ENCODE measurements around the gene ANKS1B.

ANKS1B gene

DNA sequence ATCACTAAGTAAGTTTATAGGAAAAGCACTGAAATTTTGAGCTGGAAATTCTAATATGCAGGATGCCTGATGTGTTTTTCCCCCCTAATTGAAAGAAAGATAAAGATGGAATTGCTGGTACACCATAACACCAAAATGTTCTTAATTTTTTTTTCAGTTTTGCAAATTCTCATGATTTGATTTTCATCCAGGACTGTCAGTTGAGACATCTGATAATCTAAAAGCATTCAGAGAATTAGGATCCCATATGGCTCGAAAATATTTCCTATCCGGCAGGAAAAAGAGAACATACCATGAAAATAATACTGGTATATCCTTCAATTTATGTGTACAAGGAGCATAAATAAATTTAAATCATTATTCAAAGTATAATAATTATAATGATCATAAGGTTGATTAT is 887.6 kb downstream of the ANKS1B start:
- no peak for DNase-seq

GRCh38 chr12:99093166-99093565 is 891.6 kb downstream of the ANKS1B start:
- no peak for DNase-seq

DNA sequence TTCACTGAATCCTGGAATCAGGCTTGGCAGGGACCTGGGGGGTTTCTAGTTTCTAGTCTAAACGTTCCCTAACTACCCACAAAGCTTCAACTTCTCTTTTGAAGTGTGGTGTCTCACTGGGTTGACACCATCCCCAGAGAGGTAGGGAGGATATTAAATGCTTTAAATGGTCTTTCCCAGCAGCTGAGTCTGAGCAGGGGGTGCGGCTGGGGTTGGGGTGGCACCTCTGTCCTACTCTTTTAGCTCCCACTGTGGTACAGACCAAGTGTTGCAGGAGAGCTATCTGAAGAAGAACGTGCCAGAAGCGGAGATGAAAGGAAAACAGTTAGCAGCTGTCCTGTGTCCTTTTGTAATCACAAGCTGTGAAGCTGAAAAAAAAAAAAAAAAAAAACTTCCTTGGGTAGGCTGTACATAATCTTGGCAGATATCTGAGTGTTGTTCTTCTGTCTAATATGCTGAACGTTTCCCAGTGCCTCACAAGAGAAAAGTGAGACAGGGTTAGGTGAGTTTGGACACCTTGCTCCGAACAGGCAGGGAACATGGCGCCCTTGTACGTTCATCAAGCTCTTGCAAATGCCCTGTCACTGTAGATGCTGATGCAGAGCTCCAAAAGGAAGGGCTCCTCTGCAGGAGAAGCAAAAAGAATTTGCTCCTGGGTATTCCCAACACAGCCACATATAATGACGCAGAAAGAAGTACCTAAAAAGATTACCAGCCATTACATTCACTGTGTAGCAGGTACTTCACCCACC is 892.5 kb downstream of the ANKS1B start:
- no peak for DNase-seq

DNA sequence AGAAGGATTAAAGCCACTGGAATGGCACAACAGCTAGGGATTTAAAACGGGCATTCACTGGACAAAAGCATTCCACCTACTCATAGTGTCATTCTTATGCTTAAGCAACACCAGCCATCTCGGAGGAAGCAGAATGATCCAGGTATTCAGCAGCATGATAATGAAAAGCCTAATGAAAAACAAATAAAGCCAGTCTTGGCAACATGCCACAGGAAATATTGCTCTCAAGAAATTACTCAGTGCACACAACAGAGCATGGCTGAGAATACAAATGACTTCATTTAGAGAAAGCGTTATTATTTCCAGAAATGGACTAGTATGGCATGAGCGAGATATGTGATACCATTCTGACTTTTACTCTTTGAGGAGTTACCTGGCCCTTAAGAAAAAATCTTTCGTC is 897.5 kb downstream of the ANKS1B start:
- peak; percentile 3 for DNase-seq

- DNase-seq, result no peak
Measured at GRCh38 chr12:99079811-99080210, 904.9 kb downstream of the ANKS1B start.

- no peak for DNase-seq
Measured at GRCh38 chr12:99068993-99069747, 915.6 kb downstream of the ANKS1B start.

DNA sequence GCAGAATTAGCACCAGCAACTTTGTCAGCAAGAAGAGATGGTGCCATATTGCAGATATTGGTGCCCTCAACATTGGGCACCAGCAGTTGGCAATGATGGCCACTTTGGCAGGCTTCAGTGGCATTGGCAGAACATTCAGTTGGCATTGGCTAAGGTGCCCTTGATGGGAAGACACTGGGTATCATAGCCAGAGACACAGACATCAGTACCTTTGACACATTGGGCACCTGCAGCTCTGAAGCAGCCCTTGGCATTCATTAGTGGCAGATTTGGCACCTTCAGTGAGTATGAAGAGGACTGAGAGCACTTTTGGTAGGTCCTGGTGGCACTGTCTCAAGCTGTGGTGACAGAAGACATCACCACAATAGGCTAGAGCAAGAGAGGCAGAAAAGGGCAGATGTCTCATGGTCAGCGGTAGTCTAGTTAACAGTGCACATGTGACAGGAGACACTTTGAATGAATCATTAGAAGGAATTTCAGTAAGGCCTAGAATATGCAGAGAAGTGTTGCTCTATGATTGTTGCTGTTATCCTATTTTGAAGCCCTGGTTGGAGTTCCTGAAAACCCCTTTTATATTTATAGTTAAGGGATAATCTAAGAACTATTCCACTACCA is 917.5 kb downstream of the ANKS1B start:
- no peak for DNase-seq

DNA sequence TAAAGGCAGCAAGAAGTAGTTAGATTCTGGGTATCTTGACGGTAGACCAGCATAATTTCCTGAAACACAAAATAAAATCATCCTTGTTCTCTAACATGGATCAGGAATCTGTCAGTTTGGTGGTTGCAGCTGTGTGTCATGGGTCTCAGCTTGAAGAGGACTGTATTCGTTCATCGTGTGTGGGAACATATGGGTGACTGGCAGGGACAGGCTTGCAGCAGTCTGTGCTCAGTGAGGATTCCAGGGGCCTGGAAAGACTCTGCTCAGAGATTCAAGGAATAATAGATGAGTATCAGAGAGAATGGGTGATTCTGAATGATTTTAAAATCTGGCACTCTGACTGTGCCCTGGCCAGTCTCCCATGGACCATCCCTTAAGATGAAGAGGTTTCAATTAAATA is 918.0 kb downstream of the ANKS1B start:
- no peak for DNase-seq

- no peak for DNase-seq
Measured at GRCh38 chr12:99063182-99063581, 921.6 kb downstream of the ANKS1B start.

- no peak for DNase-seq
Measured at GRCh38 chr12:99059824-99060511, 924.8 kb downstream of the ANKS1B start.

DNA sequence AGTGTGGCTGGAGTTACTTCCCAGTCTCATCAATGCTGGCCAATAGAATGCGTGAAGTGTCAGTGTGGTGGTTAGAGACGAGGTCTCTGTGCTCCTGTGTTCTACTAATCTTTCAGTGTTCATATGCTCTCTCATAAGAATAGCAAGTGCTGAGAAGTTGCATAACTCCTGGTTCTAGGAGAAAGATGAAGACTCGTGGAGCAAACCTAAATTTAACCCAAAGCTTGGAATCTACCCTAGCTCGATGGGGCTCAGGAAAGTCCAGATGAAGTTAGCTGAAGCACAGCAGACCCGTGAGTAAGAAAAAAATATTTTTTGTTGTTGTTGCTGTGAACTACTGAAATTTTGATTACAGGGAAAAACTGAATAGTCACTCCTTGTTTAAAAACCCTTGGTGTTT is 927.1 kb downstream of the ANKS1B start:
- no peak for DNase-seq

GRCh38 chr12:99056186-99056585 is 928.5 kb downstream of the ANKS1B start:
- no peak for DNase-seq

DNA sequence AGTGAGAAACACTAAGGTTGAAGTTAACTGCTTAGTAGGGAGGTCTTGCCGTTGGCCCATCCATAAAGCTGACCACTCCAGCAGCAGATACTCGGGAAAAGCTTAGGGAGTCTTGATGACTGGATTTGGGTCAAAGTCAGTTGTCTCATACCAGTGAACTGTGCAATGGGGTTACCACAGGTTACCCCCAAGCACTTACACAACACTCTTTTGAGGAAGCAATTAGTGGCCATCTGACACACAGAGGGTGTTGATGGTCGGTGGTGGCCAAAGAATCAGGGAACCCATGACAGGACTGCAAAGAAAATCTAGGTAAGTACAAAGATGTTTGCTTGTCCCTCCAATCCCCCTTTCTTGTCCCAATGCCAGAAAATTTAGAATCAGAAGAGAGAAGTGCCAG is 929.4 kb downstream of the ANKS1B start:
- no peak for DNase-seq

GRCh38 chr12:99054601-99055128 is 930.1 kb downstream of the ANKS1B start:
- no peak for DNase-seq

GRCh38 chr12:99053616-99054362 is 930.9 kb downstream of the ANKS1B start:
- no peak for DNase-seq

DNA sequence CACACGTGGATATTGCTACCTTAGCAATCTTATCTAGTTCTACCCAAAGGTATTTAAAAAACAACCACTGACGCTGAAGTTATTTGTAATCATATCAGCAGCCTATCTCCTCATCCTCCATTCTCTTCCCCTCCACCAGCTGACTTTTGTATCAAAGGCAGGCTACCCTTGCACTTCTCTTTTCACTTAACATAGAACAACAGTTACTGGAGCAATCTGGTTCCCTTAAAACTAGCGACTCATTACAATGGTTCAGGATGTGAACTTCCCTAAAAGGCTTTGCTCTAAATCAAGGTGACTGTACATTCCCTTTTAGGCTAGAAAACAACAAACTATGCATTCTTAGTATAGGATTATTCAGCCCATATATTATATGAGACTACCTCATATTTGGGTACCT is 935.0 kb downstream of the ANKS1B start:
- DNase-seq, result no peak

- no peak for DNase-seq
Measured at GRCh38 chr12:99045158-99045557, 939.6 kb downstream of the ANKS1B start.

- no peak for DNase-seq
Measured at GRCh38 chr12:99043319-99043914, 941.3 kb downstream of the ANKS1B start.

GRCh38 chr12:99042226-99042625 is 942.5 kb downstream of the ANKS1B start:
- no peak for DNase-seq

DNA sequence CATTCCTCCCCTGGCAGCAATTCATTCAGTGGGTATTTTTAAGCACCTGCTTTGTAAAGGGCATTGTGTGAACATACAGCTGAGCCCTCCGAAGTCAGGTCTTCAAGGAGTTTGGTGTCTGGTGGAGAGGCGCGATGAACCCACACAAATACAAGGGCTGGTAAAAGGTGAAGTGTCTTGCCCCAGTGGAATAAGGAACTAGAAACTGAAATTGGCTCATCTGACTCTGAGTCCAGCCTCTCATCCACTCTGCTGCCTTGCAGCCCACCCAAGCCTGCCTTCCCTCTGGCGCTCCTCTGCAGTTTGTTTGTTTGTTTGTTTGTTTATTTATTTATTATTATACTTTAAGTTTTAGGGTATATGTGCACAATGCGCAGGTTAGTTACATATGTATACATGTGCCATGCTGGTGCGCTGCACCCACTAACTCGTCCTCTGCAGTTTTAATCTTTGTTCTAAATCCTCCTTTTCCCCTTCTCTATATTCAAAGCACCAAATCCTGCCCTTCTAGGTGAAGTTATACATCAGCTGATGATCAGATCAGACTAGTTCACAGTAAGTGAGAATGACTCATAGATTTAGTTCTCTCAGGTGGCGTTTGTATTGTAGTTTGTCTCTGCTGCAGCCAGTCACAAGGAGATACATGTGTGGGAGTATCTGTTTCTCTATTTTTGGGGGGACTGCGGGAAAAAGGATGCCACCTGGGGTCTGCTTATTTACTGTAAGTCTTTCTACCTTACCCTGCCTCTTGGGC is 945.2 kb downstream of the ANKS1B start:
- DNase-seq, result no peak

- DNase-seq, result no peak
Measured at GRCh38 chr12:99036566-99036965, 948.2 kb downstream of the ANKS1B start.
